ENCODE results near the gene GDF9.

DNA sequence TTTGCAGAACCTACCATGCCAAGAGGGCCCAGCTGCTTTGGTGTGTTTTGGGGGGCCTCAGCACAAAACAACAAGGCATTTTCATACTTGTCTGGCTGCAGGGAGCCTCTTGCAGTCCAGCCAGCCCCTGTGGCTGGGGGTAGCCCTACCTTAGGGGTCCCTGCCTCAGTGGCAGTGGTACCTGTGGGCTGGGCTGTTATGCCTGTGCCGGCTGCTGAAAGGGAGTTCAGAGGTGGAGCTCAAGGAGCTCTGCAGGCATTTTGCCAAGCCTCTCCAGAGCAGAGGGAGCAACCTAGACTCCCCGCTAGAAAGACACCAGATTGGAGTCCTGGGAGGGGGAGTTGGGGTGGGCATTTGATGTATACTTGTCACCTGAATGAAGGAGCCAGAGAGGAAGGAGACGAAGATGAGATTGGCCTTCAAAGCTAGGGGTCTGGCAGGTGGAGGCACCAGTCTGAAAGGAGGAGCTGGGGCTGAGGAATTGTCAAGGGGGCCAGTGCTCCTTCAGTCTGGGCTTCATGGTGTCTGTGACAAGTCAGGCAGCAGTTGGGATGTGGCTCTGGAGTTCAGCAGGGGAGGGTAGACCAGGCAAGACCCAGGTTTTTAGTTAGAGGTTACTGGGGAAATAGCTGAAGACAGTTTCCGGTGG, 37.3 kb downstream of the GDF9 start:
- TF ChIP-seq, protein P1, sequence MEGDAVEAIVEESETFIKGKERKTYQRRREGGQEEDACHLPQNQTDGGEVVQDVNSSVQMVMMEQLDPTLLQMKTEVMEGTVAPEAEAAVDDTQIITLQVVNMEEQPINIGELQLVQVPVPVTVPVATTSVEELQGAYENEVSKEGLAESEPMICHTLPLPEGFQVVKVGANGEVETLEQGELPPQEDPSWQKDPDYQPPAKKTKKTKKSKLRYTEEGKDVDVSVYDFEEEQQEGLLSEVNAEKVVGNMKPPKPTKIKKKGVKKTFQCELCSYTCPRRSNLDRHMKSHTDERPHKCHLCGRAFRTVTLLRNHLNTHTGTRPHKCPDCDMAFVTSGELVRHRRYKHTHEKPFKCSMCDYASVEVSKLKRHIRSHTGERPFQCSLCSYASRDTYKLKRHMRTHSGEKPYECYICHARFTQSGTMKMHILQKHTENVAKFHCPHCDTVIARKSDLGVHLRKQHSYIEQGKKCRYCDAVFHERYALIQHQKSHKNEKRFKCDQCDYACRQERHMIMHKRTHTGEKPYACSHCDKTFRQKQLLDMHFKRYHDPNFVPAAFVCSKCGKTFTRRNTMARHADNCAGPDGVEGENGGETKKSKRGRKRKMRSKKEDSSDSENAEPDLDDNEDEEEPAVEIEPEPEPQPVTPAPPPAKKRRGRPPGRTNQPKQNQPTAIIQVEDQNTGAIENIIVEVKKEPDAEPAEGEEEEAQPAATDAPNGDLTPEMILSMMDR (conservative IDR thresholded peaks at IDR 0.05): no peak
- TF ChIP-seq ZFX (IDR thresholded peaks at IDR 0.05): no peak

Measured in C4-2B (cell line).